Activated naive CD4-positive, alpha-beta T cell treated with anti-CD3 and anti-CD28 coated beads, Interleukin-2, amount 50 U/mL, for 72 hours (primary cell): ENCODE measurements around the gene KIF1B. TPM values are rescaled to one million over a fixed set of nuclear protein-coding genes. Genes with fewer than 3 reads are reported as not detected.

ENCODE experiments used
- ATAC-seq, 2 donors: fragments of 150-1000 bp; cut with Tn5 transposase; 2 replicates each; pipeline ENCODE4 v1.10.0; 2021; ENCODE audit warnings: mild to moderate bottlenecking in 2 of 2, moderate library complexity in 2 of 2
- DNase-seq, 2 donors: peaks; one replicate each; pipeline ENCODE4 v3.0.0; 2021 to 2022; ENCODE audit warnings: low spot score in 2 of 2
- H3K27ac Mint-ChIP-seq, 2 donors: one replicate each; pipeline ENCODE4 v1.8.0; 2022; ENCODE audit warnings: mild to moderate bottlenecking in 2 of 2, mixed read lengths in 2 of 2
- H3K36me3 Mint-ChIP-seq, 2 donors: one replicate each; pipeline ENCODE4 v1.8.0; 2022; ENCODE audit warnings: mixed read lengths in 2 of 2
- H3K9me3 Mint-ChIP-seq, 2 donors: one replicate each; pipeline ENCODE4 v1.8.0; 2022; ENCODE audit warnings: mixed read lengths in 2 of 2
- total RNA-seq, 2 donors: library from RNA; stranded (reverse); gene quantifications; one replicate each; pipeline ENCODE4 v1.2.3, GENCODE V29; 2022

KIF1B gene
- total RNA-seq, 2 donors from 2014 or later, result 11.1 to 14.0 TPM

DNA sequence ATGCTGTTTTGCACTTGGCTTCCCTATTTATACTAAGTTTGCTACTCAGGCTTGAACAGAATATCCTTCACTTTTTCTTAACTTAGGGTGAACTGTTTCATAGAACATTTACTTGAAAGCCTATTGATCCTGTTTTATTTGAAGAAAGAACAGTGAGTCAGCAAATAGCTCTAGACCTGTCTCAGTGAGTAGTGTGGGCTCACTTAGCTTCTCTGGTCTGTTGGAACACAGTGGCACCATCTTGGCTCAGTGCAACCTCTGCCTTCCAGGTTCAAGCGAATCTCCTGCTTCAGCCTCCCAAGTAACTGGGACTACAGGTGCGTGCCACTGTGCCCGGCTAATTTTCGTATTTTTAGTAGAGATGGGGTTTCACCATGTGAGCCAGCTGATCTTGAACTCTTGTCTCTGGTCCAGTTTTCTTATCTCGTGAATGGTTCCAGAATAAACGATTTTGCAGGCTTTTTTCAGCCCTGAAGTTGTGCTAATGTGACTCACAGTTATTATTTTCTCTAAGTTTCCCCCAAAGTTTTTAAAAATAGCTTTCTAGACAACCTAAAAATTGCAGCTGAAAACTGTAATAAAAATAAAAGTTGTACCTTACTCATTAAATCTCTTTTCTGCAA is 76.8 kb downstream of the KIF1B start:
- DNase-seq (no peak), ATAC-seq (no peak)
- no peaks in the 10 kb centered on the region for H3K9me3 Mint-ChIP-seq
- H3K27ac Mint-ChIP-seq, result no peak overlapping the region
- H3K36me3 Mint-ChIP-seq, result no peaks in the 10 kb centered on the region

DNA sequence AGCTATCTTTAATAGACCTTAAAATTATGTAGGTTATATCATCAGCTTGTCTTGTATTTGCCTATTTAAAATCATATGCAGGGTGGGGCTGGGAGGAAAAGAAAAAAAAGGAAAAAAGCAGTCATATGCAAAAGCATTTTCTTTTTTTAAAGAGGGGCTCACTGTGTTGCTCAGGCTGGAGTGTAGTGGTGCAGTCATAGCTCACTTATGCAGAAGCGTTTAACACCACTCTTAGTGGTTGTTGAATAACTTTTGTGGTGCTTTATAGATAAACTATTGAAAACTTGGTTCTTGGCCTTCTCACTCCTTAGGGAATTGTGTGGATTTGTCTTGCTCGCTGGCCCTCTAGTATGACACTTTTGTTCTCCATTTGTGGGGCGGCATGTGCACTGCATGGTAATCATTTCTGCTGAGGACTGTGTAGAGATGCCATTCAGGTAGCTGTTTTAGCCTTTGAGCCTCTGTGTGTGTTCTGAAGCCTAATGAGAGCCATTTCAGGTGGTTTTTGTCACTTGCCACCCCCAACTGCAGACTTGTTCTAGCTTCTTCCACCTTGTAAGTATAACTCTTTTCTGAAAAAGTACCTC is 77.8 kb downstream of the KIF1B start:
- H3K27ac Mint-ChIP-seq, result no peak overlapping the region
- H3K36me3 Mint-ChIP-seq, result no peaks in the 10 kb centered on the region
- ATAC-seq, result no peak
- DNase-seq, result no peak
- no peaks in the 10 kb centered on the region for H3K9me3 Mint-ChIP-seq

DNA sequence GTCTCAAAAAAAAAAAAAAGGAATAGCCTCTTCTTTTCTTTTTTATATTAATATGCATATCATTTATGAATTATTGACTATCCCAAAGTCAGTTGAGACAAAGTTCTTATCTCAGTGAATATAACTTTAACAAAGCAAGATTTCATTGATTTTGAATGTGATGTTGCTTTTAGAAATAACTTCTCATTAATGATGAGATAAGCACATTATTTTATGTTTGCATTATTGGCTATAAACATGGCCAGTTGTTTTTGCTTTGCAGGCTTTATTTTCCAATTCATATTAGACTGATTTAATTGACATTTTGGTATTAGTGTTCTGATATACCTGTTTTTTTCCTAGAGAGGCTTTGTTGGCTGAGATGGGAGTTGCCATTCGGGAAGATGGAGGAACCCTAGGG is 81.3 kb downstream of the KIF1B start:
- no peak for DNase-seq
- no peak overlapping the region for H3K27ac Mint-ChIP-seq

DNA sequence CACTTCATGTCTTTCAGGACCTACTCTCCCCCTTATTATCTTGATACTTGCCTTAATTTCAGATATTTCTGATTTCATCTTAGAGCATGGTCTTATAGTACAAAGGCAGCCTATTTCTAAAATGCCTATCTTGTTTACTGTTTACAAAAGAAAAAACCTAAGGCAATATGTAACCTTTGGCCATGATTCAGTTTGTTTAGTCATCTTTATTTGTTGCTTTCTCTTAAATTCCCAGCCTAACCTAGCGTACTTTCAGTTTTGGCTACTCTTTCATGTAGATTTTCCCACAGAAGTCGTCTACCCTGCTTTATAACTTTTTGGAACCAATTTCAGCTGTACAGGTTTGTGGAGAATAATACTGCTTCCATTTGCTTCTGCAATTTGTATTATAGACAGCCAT is 81.8 kb downstream of the KIF1B start:
- Mint-ChIP-seq H3K36me3 (no peaks in the 10 kb centered on the region), H3K27ac (no peak overlapping the region), H3K9me3 (no peaks in the 10 kb centered on the region)
- ATAC-seq, result no peak
- DNase-seq, result no peak

More for the DNA sequence above, 81.3 kb downstream of the KIF1B start:
- Mint-ChIP-seq H3K36me3 (no peaks in the 10 kb centered on the region), H3K9me3 (no peaks in the 10 kb centered on the region)
- ATAC-seq, result no peak

DNA sequence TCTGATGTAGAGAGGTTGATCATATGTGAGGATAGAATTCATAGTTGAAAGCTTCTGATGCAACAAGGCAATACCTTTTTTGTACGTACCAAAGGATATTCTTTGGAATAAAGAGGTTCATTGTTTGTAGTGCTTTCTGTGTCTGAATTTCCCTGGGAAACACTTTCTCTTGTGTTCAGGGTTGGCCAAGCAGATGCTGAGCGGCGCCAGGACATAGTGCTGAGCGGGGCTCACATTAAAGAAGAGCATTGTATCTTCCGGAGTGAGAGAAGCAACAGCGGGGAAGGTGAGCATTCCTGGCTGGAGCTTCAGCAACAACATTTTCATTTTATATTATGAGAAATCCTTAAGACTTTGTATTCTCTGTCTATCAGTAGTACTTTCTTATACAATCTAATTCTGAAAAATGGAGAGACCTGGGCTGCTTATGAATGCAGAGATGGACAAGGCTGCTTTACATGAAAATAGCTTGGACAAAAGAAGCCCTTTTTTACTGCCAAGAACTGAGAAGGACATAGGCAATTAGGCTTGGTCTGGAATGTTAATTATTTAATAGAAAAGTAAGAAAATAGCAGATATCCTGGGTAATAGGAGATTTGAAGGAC is 85.2 kb downstream of the KIF1B start:
- H3K27ac Mint-ChIP-seq, result no peak overlapping the region
- DNase-seq (no peak), ATAC-seq (no peak)
- no peaks in the 10 kb centered on the region for H3K9me3 Mint-ChIP-seq
- no peaks in the 10 kb centered on the region for H3K36me3 Mint-ChIP-seq

DNA sequence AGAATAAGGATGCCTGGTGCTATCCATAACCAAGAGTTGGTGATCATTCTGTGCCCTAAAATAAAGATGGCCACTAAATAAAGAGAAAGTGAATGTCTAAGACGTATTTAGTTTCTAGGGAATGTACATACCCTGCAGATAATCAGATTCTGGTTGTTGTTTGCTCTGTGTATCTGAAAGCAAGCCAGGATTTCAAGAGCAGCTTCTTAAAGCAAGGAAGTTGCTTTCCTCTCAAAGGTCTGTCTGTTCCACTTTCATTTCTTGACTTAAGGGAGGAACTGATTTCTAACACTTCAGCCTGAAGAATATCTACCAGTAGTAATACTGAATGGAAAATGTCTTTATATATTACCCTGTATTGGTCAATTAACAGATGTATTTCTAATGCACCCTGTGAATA is 88.8 kb downstream of the KIF1B start:
- ATAC-seq, result no peak
- Mint-ChIP-seq H3K36me3 (no peaks in the 10 kb centered on the region), H3K9me3 (no peaks in the 10 kb centered on the region)

DNA sequence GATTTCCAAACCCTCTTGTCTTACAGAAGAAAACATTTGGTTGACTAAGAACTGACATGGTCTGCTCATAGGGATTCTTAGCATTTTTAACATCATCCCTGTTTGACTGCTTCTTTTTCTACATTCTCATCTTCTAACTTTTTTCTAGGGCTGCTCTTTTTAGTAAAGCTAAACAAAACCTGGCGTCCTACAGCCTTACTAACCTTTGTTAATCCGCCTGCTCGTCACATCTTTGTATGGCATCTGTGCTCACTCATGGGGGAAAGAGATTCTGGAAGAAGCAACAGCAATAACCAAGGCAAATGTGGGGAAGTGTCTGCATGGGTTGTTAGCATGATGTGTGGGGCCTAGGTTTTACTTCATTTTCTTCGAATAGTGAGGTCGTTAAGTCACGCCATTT is 92.0 kb downstream of the KIF1B start:
- DNase-seq (no peak), ATAC-seq (no peak)
- Mint-ChIP-seq H3K9me3 (no peaks in the 10 kb centered on the region), H3K36me3 (no peaks in the 10 kb centered on the region), H3K27ac (no peak overlapping the region)

More for the DNA sequence above, 88.8 kb downstream of the KIF1B start:
- DNase-seq, result no peak
- no peak overlapping the region for H3K27ac Mint-ChIP-seq

DNA sequence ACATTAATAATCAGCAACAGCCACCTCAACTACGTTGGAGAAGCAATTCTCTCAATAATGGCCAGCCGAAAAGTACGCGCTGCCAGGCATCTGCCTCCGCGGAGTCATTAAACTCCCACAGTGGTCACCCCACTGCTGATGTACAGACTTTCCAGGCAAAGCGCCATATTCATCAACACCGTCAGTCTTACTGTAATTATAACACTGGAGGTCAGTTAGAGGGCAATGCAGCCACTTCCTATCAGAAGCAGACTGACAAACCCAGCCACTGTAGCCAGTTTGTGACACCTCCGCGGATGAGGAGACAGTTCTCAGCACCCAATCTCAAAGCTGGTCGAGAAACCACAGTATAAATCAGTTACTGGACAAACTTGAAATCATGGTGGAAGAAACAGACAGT is 93.9 kb downstream of the KIF1B start:
- no peaks in the 10 kb centered on the region for H3K36me3 Mint-ChIP-seq
- DNase-seq (no peak), ATAC-seq (no peak)

DNA sequence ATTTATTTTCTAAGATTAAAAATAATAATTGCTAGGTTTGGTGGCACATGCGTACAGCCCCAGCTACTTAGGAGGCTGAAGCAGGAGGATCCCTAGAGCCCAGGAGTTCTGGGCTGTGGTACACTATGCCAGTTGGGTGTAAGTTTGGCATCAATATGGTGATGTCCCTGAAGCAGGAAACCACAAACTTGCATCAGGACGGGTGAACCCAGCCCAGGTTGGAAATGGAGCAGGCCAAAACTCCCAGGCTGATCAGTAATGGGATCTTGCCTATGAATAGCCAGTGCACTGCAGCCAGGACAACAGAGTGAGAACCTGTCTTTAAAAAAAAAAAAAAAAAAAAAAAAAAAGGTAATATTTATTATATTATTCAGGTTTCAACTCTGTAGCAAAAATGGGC is 96.1 kb downstream of the KIF1B start:
- Mint-ChIP-seq H3K9me3 (no peaks in the 10 kb centered on the region), H3K36me3 (no peaks in the 10 kb centered on the region), H3K27ac (no peak overlapping the region)
- no peak for ATAC-seq
- no peak for DNase-seq

More for the DNA sequence above, 93.9 kb downstream of the KIF1B start:
- Mint-ChIP-seq H3K9me3 (no peaks in the 10 kb centered on the region), H3K27ac (no peak overlapping the region)

DNA sequence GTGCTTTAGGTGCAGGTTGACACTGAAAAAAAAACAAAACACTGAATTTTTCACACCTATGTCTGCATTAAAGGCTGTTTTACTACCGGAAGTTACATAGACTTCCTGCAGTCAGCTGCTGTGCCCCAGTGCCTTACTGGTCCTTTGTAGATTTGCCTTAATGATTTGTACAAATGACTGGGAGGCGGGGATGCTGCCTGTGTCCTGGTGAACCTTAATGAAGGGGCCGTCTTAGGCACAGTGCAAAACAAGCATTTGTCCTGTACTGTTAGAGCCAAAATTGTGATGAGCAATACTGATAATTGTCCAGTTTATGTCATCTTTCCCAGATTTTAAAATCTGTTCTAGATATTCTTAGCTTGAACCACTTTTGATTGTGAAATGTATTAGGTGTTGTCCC is 97.6 kb downstream of the KIF1B start:
- ATAC-seq, result no peak
- H3K36me3 Mint-ChIP-seq, result no peaks in the 10 kb centered on the region
- H3K27ac Mint-ChIP-seq, result no peak overlapping the region
- DNase-seq, result no peak
- H3K9me3 Mint-ChIP-seq, result no peaks in the 10 kb centered on the region

DNA sequence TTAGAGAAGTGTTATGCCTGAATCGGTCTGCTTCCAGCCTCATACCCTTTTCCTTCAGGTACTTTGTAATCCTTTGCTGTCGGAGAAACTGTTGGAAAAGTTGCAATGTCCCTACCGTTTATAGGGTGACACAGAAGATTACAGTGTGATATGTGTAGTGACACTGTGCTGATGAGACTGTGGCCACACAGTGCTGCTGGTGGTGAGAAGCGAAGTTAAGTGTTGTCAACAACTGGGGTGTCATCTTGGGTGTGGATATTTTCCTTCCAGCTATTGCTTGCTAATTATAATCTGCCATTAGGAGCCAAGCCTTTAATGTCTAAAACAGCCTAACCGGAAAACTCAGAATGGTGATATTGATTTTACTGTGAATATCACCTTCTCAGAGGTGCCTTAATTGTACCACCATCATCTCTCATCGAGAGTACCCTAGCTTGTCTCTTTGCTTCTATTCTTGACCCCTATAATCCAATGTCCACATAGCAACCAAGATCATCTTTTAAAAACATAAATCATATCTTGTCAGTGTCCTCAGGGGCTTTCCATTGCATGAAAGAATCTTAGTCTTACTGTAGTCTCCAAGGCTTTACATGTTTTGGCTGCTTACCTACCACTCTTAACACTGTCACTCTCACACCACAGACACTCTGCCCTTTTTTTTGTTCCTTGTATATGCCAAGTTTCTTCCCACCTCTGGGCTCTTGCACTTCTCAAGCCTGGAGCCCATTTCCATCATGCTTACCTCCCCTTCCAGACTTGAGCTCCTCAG is 99.1 kb downstream of the KIF1B start:
- ATAC-seq (no peak), DNase-seq (no peak)
- Mint-ChIP-seq H3K9me3 (no peaks in the 10 kb centered on the region), H3K36me3 (no peaks in the 10 kb centered on the region), H3K27ac (no peak overlapping the region)

DNA sequence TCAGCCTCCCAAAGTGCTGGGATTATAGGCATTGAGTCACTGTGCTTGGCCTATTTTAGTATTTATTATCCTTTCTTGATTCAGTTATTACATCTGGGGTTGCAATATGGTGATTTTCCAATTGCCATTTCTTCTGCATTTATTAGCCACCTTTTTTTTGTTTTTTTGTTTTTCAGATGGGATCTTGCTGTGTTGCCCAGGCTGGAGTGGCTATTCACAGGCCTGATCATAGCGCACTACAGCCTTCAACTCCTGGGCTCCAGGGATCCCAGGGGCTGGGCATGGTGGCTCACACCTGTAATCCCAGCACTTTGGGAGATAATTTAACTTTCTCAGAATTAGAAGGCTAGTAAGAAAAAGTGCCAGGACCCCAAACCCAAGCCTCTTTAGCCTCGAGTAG is 106.4 kb downstream of the KIF1B start:
- H3K36me3 Mint-ChIP-seq, result no peaks in the 10 kb centered on the region
- no peak for DNase-seq
- no peak for ATAC-seq
- no peak overlapping the region for H3K27ac Mint-ChIP-seq
- H3K9me3 Mint-ChIP-seq, result no peaks in the 10 kb centered on the region

DNA sequence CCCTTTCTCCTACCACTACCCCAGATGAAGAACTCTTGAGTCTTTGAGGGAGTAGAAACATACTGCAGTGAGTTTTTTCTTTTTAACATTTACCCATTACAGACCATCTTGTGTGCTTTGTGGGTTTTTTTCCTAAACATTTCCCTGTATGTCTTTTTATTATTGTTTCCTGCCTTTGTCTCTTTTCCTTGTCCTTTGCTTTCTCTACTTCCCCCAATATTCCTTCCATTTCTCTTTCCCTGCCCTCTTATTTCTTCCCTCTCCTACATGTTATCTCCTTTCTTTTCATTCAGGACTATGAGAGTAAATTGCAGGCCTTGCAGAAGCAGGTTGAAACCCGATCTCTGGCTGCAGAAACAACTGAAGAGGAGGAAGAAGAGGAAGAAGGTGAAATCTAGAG is 109.4 kb downstream of the KIF1B start:
- no peaks in the 10 kb centered on the region for H3K9me3 Mint-ChIP-seq
- DNase-seq (no peak), ATAC-seq (no peak)
- H3K36me3 Mint-ChIP-seq, result peaks cover 0 to 4% of the 10 kb centered on the region in 2 donors
- no peak overlapping the region for H3K27ac Mint-ChIP-seq

DNA sequence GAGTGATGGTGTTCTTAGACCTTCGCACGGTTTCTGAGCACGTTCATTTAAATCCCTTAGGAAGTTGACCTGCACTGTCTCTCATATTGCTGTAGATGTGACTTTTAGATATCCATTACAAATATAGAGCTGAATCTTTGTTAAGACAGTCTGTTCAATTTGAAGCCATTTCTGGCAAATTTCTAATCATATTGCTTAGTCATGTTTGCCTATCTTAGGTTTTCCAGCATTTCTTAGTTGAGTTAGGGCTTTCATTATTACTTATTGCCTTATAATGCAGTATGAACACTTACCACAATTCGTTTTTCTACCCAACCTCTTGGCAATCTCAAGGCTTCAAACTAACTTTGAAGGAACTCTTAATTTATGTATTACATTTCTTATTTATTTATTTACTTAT is 110.0 kb downstream of the KIF1B start:
- H3K36me3 Mint-ChIP-seq, result peaks cover 0 to 4% of the 10 kb centered on the region in 2 donors
- no peak for DNase-seq
- no peak overlapping the region for H3K27ac Mint-ChIP-seq
- H3K9me3 Mint-ChIP-seq, result no peaks in the 10 kb centered on the region
- no peak for ATAC-seq

DNA sequence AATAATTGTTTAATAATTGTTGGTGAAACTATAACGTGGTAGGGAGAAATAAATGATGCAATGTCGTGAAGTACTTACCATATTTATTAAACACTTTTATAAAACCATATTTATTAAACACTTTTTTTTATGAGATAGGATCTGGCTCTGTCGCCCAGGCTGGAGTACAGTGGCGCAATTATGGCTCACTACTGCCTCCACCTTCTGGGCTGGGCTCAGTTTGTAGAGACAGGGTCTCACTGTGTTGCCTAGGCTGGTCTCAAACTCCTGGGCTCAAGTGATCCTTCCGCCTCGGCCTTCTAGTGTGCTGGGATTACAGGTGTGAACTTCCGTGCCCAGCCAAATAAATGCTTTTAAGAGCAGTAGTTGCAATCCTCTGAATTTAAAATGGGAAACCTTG is 112.5 kb downstream of the KIF1B start:
- no peaks in the 10 kb centered on the region for H3K9me3 Mint-ChIP-seq
- no peak for ATAC-seq

DNA sequence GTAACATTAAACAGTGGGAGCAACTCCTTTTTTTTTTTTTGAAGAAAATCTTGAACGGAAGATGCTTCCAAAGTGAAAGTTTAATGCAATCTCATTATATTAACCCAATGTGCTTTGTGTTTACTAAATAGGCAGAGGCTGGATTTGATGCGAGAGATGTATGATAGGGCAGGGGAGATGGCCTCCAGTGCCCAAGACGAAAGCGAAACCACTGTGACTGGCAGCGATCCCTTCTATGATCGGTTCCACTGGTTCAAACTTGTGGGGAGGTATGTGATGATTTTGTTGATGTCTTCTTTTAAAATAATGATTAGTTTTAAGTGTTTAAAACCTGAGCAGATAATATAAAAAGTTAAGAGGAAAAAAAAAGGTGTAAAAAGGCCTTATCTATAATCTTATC is 114.3 kb downstream of the KIF1B start:
- H3K27ac Mint-ChIP-seq, result peak overlapping the region in 1 of 2 donors; percentile 47
- DNase-seq (no peak), ATAC-seq (no peak)
- H3K36me3 Mint-ChIP-seq, result peaks cover 0 to 10% of the 10 kb centered on the region in 2 donors
- H3K9me3 Mint-ChIP-seq, result no peaks in the 10 kb centered on the region

More for the DNA sequence above, 112.5 kb downstream of the KIF1B start:
- H3K36me3 Mint-ChIP-seq, result peaks cover 0 to 10% of the 10 kb centered on the region in 2 donors
- no peak overlapping the region for H3K27ac Mint-ChIP-seq
- no peak for DNase-seq

DNA sequence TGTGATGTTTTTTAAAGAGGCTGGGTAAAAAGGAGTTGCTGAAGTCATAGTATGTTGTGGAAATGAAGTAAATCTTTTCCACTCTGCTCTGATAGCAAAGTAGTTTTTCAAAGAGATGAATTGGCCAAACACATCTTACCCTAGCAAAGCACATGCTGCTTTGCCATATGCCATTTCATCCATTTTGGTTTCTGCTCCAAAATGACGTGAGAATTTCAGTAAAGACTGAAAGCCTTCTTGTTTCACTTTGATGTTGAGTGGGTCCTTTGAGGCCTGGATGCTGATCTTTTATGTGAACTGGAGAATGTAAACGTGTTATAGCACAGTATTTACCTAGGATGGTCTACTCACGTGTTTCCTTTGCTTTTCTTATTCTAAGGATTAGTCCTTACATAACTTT is 115.2 kb downstream of the KIF1B start:
- H3K27ac Mint-ChIP-seq, result no peak overlapping the region
- no peaks in the 10 kb centered on the region for H3K9me3 Mint-ChIP-seq
- DNase-seq (no peak), ATAC-seq (no peak)
- H3K36me3 Mint-ChIP-seq, result peaks cover 0 to 10% of the 10 kb centered on the region in 2 donors
